Kidney tubule cell (primary cell): Measurements from ENCODE around the gene CXCL8.
"Not testable (repeated sequence)": the region's sequence is repeated elsewhere in the genome, so short reads cannot be mapped to it uniquely, and the experiment has no call there.

Source experiments
- DNase-seq: peaks from one replicate; pipeline ENCODE4 v3.0.0-alpha.2; 2018; ENCODE audit warnings: low spot score

The CXCL8 gene

DNA sequence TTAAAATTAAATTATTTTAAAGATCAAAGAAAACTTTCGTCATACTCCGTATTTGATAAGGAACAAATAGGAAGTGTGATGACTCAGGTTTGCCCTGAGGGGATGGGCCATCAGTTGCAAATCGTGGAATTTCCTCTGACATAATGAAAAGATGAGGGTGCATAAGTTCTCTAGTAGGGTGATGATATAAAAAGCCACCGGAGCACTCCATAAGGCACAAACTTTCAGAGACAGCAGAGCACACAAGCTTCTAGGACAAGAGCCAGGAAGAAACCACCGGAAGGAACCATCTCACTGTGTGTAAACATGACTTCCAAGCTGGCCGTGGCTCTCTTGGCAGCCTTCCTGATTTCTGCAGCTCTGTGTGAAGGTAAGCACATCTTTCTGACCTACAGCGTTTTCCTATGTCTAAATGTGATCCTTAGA is at the start of gene CXCL8:
Gene CXCL8 (plus strand): TSS at position 217 of the 426 bp plus-strand sequence. CDS start 90 bp downstream, at position 307.
- DNase-seq = peak; percentile 93

DNA sequence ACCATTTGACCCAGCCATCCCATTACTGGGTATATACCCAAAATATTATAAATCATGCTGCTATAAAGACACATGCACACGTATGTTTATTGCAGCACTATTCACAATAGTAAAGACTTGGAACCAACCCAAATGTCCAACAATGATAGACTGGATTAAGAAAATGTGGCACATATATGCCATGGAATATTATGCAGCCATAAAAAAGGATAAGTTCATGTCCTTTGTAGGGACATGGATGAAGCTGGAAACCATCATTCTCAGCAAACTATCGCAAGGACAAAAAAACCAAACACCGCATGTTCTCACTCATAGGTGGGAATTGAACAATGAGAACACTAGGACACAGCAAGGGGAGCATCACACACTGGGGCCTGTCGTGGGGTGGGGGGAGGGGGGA is 49.2 kb upstream of the CXCL8 start:
- DNase-seq = not testable (repeated sequence)

DNA sequence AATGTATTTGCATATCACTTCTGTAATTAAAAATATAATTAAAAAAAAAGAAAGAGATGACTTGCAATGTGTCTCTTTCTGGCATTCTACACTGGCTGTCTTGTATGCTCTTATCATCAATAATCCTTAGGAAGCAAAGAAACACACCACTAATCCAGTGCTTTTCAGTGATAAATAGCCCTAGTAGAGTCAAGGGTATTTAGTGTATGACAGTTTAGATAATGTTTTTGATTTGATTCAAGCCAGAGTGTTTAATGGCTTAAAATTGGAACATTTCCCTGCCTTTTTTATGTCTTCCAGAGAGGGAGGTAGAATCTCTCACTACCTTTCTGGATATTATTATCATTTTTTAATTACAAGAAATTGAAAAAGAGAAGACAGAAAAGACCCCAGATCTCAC is 48.6 kb upstream of the CXCL8 start:
- no peak for DNase-seq

DNA sequence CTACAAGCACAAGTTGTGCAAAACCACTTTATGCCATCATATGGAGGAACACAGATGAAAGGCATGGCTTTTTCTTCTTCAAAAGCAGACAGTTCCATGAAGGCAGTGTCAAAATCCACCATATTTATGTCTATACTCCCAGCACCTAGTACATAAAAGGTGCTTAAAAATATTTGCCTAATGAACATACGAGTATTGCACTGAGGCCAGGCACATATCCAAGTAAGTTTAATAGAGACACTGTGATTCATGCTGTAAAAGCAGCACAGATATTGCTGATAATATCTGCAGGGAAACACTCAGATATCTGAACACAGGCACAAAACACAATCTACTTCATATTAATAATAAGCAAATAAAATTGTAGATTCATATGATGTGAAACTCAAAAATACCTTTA is 48.1 kb upstream of the CXCL8 start:
- no peak for DNase-seq

DNA sequence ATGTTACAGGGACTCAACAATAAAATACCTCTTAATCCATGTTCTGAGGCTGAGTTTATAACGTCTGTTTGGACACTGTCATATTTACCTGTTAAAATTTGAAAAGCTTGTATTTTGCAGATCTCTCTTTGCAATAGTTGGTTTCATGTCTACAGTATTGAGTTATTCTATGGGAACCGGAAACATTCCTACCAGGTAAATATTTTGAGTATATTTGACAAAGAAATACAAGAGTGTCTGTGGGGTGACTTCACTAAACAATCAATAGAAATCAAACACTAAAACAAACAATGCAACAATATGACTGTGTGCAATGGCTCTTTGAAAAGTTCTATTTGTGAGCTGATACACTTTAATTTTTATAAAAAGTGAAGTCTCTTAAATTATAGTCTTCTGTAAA is 47.7 kb upstream of the CXCL8 start:
- DNase-seq = no peak

DNA sequence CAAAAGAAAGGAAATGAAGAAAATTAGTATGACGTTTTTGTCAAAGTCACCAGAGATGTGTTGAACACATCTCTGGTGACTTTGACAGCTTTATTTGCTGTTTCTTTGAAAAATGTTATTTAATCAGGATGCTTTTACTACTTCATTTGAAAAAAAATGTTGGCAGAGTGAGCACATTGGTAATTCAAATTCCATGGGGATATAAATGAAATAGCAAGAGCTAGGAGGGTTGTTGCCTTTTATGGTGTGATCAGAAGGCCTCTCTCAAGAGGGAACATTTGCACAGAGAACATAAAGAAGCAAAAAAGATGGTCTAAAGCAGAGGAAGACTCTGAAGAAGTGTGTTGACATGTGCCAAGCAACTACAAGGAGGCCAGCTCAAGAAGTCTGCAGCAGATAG is 46.6 kb upstream of the CXCL8 start:
- no peak for DNase-seq

DNA sequence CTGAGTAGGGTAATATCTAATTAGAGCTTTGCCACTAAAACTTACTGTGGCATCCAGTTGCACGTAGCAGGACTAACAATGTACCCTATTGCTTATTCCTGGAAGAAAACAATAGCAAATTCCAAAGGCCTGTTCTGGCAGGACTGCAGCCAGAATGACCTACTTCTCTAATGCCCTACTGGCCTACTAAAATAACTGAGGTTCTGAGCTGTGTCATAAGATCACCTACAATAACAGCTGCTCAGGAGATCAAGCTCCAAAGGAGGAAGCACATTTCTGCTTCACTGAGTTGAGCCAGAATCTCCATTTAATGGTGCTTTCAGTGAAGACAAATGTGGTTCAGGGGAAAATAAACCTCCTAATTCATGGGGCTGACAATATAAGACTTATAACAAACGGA is 42.2 kb upstream of the CXCL8 start:
- peak; percentile 95 for DNase-seq

DNA sequence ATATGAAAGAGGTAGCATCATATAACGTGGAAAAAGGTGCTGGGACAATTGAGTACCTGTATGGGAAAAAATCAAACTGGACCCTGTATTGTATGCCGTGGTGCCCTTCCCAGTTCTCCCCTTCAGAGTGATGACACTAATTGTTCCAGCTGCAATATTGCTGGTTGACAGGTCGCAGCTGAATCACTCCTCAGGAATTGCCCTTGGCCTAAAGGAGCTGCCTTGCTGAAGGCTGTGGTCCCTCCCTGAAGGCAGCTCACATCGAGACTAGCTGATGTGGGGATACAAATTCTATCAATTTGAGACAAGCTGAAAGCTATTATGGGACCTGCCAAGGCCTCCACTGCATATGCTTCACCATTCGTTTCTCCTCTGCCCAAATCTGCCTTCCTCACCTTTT is 39.3 kb upstream of the CXCL8 start:
- DNase-seq = peak; percentile 75

DNA sequence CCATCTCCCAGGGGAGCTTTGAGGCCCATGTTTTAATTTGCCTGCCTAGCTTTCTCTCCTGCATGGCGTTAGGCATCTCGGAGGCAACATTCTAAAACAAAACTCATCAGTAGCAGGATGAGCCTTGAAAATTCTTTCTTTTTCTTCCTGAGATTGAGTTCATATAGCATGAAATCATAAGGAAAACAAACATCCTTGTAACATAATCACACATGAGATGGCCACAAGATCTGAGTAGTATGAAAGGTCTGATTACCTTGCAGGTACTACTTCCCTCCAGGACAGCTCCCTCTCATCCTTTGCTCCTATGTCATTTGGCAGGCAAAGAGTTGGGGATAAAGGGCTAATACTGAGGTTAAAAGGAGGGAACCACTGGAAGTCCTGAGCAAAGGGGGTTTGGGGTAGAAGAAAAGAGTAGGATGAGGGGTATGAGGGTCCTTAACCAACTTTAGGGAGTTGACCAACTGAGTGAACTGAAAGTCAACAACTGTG is 37.5 kb upstream of the CXCL8 start:
- no peak for DNase-seq

DNA sequence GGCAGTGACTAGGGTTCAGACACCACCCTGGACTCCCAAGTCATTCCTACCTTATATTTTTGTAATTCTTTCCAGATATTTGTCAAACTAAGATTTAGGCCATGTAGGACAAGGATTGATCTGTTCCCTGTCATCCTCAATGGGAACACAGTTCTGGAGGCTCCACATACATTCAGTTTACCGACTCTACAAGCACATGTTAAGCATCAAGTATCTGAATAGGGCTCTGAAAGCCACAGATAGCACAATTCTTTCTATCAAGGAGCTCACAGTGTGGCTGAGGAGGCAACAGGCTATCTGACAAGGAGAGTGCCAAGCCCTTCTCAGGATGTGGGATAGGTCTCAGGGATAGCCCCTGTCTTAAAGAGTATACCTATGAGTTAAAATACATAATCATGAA is 37.0 kb upstream of the CXCL8 start:
- DNase-seq = no peak

DNA sequence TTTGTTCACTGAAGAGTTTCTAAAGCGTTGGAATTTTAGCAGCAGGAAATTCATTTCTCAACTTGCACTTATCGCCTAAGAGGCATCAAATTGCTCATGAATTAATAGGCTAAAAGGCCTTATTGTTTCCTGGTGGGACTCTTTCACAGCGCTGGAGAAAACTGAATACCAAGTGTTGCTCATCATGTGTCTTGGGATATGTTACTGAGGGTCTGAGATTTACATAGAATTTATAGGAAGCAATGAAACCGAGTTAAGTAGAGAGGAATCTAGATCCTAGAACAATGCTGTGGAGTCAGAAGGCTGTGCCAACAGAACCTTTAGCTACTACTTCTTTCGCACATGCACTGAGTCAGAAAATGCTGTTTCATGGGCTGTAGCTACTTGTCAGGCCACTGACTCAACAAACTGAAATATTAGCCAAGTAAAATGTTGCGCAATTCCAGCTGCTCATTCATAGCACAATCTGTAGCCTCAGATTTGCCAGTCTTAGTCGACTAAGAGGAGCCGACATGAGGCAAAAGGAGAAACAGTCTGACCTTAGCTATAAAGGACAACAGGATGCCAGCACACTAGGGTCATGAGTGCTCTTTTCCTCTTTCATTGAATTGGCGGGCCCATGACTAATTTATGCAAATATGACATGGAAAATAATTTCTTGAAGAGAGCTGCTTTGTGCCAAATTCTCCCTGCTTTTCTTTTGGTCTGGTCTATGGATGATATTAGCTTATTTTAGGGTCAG is 35.9 kb upstream of the CXCL8 start:
- DNase-seq = peak; percentile 99

DNA sequence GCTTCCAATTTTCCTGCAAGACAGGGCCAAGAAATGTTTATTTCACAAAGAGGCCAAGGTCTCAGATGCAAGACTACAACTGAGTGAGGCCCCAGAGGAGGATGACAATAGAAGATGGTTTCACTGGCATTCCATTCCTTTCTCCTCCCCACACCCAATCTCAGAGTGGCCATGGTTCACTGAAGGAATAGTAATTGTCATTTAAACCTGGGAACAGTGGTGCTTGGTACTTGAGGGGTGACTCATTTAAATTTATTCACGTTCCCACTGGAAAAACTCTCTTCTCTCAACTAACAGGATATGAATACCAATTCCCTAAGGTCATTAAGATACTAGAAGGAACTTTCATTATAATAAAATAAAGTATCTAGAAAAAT is 35.3 kb upstream of the CXCL8 start:
- DNase-seq = peak; percentile 97

DNA sequence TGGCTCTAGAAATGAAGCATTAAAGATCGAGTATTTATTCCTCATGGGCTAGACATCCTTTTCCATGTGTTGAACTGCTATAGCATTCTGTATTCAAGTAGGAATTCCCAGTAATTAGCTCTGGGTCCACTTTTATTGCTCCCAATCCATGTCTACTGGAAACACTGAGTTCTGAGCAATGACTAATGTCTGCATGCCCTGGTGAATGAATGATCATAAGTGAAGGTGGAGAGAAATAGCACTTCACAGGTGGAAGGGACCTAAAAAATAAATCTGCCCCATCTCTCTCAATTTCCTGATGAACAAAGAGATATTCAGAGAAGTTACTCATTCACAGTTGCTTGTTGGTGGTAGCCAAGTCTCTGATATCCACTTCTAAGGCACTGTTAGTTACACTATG is 34.6 kb upstream of the CXCL8 start:
- DNase-seq = peak; percentile 89

DNA sequence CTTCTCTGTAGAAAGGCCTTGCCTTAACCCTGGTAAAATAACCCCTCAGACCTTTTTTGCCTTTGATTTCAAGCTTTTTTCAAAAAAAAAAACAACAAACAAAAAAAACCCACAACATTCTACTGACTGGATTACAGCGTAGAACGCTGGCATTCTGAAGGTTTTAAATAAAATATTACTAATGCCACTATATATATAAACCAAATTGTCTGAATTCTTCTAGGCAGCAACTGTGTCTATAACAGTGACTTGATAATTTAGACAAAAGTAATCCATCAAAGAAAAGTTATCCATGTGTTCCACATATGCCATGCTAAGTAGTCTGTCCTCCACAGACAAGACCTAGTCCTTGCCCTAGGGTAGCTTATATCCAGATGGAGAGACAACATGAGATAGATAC is 33.6 kb upstream of the CXCL8 start:
- DNase-seq = no peak

DNA sequence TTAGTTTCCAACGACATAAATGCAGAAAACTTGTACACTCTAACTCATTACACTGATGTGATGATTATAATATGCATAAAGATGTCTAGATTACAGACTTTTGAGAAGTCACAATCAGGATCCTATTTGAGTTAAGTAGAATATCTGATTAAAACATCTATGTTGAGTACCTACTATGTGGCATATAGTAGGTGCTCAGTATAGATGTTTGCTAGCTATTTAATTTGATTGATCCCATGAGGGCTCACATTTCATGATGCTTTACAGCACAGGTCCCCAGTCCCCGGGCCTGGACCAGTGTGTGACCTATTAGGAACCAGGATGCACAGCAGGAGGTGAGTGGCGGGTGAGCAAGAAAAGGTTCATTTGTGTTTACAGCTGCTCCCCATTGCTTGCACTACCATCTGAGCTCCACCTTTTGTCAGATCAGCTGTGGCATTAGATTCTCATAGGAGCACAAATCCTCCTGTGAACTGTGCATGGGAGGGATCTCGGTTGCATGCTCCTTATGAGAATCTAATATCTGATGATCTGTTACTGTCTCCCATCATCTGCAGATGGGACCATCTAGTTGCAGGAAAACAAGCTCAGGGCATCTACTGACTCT is 33.0 kb upstream of the CXCL8 start:
- no peak for DNase-seq

DNA sequence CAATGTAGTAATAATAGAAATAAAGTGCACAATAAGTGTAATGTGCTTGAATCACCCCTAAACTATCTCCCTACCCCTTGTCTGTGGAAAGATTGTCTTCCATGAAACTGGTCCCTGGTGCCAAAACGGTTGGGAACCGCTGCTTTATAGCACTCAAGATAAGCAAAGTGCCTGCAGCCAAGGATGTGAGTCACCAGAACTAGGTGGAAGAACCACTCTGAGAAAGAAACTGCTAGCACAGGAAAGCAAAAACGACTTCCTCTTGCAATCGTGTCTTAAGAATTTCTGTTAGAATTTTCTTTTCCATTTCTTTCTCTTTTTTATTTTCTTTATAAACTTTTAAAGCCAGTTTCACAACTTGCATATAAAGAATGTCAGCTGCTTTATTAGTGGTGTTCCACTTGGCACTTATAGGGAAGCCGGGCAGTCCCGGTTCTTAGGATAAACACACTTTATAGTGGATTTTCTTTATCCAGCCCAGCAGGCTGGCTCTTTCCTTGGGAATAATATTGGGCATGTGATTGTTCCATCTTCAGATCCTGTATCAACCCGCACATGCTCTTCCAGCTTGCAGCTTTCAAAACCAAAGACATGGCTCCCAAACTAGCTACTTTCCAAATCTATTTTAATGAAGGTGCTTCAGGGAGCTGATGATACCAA is 32.3 kb upstream of the CXCL8 start:
- peak; percentile 82 for DNase-seq

DNA sequence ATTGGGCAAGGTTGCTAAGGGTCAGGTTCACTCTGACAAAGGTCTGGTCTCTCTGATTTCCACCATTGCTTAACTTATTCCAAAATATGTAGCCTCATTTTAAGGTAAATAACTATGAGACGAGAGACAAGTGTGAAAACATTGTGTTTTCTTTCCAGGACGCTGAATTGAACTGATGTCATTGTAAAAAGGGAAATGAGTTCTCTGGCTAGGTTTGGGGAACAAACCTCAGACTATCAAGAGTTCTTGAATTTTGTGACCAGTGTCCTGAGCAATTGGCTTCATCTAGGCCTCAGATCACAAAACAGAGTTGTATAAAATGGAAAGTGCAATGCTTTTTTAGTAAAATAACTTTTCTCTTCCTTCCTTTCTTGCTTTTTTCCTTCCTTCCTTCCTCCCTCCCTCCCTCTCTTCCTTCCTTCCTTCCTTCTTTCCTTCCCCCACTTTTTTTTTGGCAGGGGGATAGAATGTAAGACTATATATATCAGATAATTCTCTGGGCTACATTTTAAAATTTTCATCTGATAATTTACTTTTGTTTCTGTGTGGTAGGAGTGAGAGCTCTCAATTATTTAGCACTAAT is 30.8 kb upstream of the CXCL8 start:
- DNase-seq = no peak

DNA sequence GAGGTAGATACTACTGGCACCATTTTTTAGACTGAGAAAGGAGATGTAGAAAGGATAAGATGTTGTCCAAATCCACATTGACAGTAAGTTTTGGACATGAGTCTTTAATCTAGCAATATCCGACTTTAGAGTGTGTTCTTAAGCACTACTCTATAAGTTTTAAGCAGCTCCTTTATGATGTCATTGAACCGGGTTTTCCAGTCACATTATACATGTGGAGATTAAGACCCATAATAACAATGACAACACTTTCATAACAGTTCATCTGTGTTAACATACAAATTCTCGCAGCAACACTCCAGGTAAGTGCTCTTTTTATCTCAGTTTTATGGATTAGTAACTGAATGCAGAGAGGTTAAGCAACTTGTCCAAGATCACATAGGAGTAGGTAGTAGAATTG is 30.3 kb upstream of the CXCL8 start:
- DNase-seq = no peak

DNA sequence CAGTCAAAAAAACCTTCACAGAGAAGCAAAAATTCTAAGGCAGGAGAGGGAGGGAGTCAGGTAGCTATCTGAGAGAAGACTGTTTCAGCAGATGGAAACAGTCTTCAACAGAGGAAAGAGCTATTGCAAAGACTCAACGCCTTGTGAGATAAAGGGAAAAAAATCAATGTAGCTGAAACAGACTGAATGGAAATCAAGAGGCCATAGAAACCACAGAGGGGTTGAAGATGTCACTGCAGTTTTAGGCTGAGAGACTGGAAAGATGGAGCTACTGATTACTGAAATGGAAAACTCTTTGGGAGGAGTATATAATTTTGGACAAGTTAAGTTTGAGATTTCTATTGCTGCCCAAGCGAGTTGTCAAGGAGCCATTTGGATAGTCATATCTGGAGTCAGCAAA is 28.4 kb upstream of the CXCL8 start:
- DNase-seq = no peak

DNA sequence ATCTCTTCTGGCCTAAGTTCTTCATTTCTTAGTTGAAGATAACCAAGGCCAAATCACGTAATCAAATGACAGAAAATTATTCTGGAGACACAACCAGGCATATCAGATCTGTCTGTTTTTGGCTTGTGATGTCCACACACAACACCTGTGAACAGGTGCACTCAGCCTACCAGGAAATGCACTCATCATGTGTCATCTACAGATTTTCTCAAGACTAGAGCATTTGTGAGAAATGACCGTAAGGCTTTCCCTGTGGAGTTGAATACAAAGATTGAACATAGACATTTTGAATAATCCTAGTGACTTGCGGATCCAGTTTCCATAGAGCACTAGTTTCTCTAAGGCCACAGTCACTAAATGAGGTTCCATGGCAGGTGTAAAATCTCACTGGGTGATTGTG is 26.7 kb upstream of the CXCL8 start:
- DNase-seq = peak; percentile 67

DNA sequence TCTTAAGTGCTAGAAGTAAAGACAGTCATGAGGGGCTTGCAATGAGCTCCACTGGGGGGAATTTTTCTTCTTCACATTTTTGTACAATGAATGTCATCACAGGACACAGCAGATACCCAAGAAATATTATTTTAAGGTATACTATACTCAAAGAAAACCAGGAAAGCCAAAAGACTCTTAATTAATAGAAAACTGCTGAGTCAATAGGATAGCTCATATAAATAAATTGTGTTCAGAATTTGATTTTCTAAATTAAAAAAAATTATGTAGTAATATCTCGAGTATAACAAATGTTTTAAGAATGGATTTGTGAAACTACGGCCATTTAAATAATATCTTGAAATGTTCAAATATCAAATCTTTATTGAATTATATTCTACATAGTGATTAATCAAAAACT is 25.7 kb upstream of the CXCL8 start:
- peak; percentile 25 for DNase-seq

DNA sequence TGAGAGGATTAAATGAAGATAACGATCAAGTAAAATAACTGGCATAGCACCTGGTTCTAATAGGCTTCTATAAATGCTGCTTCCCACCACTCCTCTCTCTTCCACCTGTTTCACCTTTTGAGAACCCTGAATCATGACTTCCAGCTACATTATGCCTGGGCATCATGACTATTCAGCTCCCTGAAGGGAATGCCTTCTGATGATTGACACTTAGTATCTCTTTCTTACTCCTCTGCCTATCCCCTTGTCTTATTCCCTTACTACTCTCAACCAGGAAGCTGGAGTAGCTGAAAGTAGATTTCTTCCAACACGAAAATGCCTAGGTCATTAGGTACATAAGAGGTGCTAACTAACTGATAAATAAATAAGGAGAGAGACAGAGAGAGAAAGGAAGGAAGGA is 24.7 kb upstream of the CXCL8 start:
- DNase-seq = no peak
